Neural cell (in vitro differentiated cells): ENCODE measurements around the gene DCDC1. TPM values are rescaled to one million over a fixed set of nuclear protein-coding genes. Genes with fewer than 3 reads are reported as not detected.

Experiments
- H2AFZ ChIP-seq: fragments of 200-600, 300-800 bp; sonication (generic), shearing (Covaris generic); 2 replicates; pipeline ENCODE4 v1.6.0; 2014; ENCODE audit warnings: low read depth, mild to moderate bottlenecking, antibody characterized with exemption, low read length, moderate library complexity
- H3F3A ChIP-seq: fragments of 200-600 bp; shearing (Covaris generic); 2 replicates; pipeline ENCODE4 v1.6.1; 2016; ENCODE audit warnings: mild to moderate bottlenecking, moderate library complexity, mixed read lengths, antibody characterized with exemption, low read length; ENCODE audit not compliant: insufficient read depth, poor library complexity, severe bottlenecking
- H3K27ac ChIP-seq: fragments of 200-600, 300-800 bp; sonication (generic), shearing (Covaris generic); 2 replicates; pipeline ENCODE4 v1.5.1; 2014; ENCODE audit warnings: mild to moderate bottlenecking, low read length, moderate library complexity
- H3K27me3 ChIP-seq: fragments of 300-800, 200-600 bp; sonication (generic), shearing (Covaris generic); 2 replicates; pipeline ENCODE4 v1.6.0; 2014; ENCODE audit warnings: mild to moderate bottlenecking, low read depth, low read length, moderate library complexity; ENCODE audit not compliant: insufficient read depth
- H3K36me3 ChIP-seq: fragments of 300-800, 200-600 bp; sonication (generic), shearing (Covaris generic); 2 replicates; pipeline ENCODE4 v1.5.1; 2014; ENCODE audit warnings: mild to moderate bottlenecking, antibody characterized with exemption, low read length, moderate library complexity; ENCODE audit not compliant: insufficient read depth
- H3K4me2 ChIP-seq: fragments of 300-800, 200-600 bp; sonication (generic), shearing (Covaris generic); 2 replicates; pipeline ENCODE4 v1.6.0; 2014; ENCODE audit warnings: mild to moderate bottlenecking, low read length
- H3K4me3 ChIP-seq: fragments of 300-800, 200-600 bp; sonication (generic), shearing (Covaris generic); 2 replicates; pipeline ENCODE4 v1.5.1; 2014; ENCODE audit warnings: mild to moderate bottlenecking, low read length, moderate library complexity
- H3K79me2 ChIP-seq: fragments of 200-600 bp; shearing (Covaris generic); replicated peaks from 2 replicates; pipeline ENCODE4 v1.6.0; 2014; ENCODE audit warnings: mild to moderate bottlenecking, low read length, moderate library complexity; ENCODE audit not compliant: insufficient read depth
- H3K9ac ChIP-seq: fragments of 300-800, 200-600 bp; sonication (generic), shearing (Covaris generic); 2 replicates; pipeline ENCODE4 v1.6.1; 2016; ENCODE audit warnings: mild to moderate bottlenecking, low read length, mixed read lengths
- H3K9me2 ChIP-seq: fragments of 200-600 bp; shearing (Covaris generic); 2 replicates; pipeline ENCODE4 v1.6.1; 2016; ENCODE audit warnings: mild to moderate bottlenecking, low read length, mixed read lengths; ENCODE audit not compliant: insufficient read depth
- H3K9me3 ChIP-seq: fragments of 200-600, 300-800 bp; sonication (generic), shearing (Covaris generic); 2 replicates; pipeline ENCODE4 v1.6.1; 2016; ENCODE audit warnings: mild to moderate bottlenecking, mixed run types, low read length, moderate library complexity, mixed read lengths
- H4K20me1 ChIP-seq: fragments of 200-600 bp; shearing (Covaris generic); 2 replicates; pipeline ENCODE4 v1.6.1; 2016; ENCODE audit warnings: mild to moderate bottlenecking, mixed run types; ENCODE audit not compliant: insufficient read depth
- CTCF ChIP-seq: fragments of 450-650 bp; IDR thresholded peaks from 2 replicates; pipeline ENCODE4 v1.5.1; 2014; ENCODE audit warnings: antibody characterized with exemption, mild to moderate bottlenecking, moderate library complexity; ENCODE audit not compliant: poor library complexity, severe bottlenecking
- EP300 ChIP-seq: fragments of 450-650 bp; conservative IDR thresholded peaks from 2 replicates; pipeline ENCODE4 v1.6.1; 2014; ENCODE audit warnings: antibody characterized with exemption, mild to moderate bottlenecking, moderate library complexity; ENCODE audit not compliant: poor library complexity, severe bottlenecking
- EZH2 ChIP-seq: fragments of 200-600, 300-800 bp; shearing (Covaris generic), sonication (generic); IDR thresholded peaks from 2 replicates; pipeline ENCODE4 v1.6.1; 2014; ENCODE audit warnings: antibody characterized with exemption, low read length, borderline replicate concordance, mild to moderate bottlenecking; ENCODE audit not compliant: insufficient read depth, poor library complexity, severe bottlenecking
- MXI1 ChIP-seq: fragments of 450-650 bp; conservative IDR thresholded peaks from 2 replicates; pipeline ENCODE4 v1.6.1; 2014; ENCODE audit warnings: antibody characterized with exemption, mild to moderate bottlenecking; ENCODE audit not compliant: poor library complexity, severe bottlenecking
- POLR2AphosphoS5 ChIP-seq: IDR thresholded peaks from 2 replicates; pipeline ENCODE4 v1.6.1; 2012
- RAD21 ChIP-seq: fragments of 450-650 bp; conservative IDR thresholded peaks from 2 replicates; pipeline ENCODE4 v1.6.1; 2014; ENCODE audit warnings: antibody characterized with exemption, mild to moderate bottlenecking, moderate library complexity
- REST ChIP-seq: IDR thresholded peaks from 2 replicates; pipeline ENCODE4 v1.6.1; 2012; ENCODE audit warnings: borderline replicate concordance
- SMC3 ChIP-seq: fragments of 450-650 bp; conservative IDR thresholded peaks from 2 replicates; pipeline ENCODE4 v1.6.1; 2014; ENCODE audit warnings: antibody characterized with exemption, mild to moderate bottlenecking, moderate library complexity; ENCODE audit not compliant: poor library complexity
- TAF1 ChIP-seq: IDR thresholded peaks from 2 replicates; pipeline ENCODE4 v1.6.1; 2012; ENCODE audit warnings: low read depth
- polyA plus RNA-seq: library from polyadenylated mRNA; depleted of rRNA; stranded (reverse); fragments of >200 nt; gene quantifications from 2 replicates; pipeline ENCODE4 v1.2.3, GENCODE V29; 2014

DCDC1 gene
- polyA plus RNA-seq, 1 donor from 2014 or later, result 5.0 TPM

- TF ChIP-seq EZH2 (no peak), EP300 (no peak), TAF1 (no peak), CTCF (no peak), SMC3 (no peak), POLR2AphosphoS5 (no peak), MXI1 (no peak), RAD21 (no peak), REST (no peak)
- no peaks in the 10 kb centered on the region for H3K36me3 ChIP-seq
- no peak overlapping the region for H3K4me3 ChIP-seq
- H3K9me2 ChIP-seq, result no peaks in the 10 kb centered on the region
- H3F3A ChIP-seq, result no peaks in the 10 kb centered on the region
- H3K9ac ChIP-seq, result no peak overlapping the region
- H3K79me2 ChIP-seq, result no peaks in the 10 kb centered on the region
- H2AFZ ChIP-seq, result no peak overlapping the region
- H3K9me3 ChIP-seq, result peaks cover 4% of the 10 kb centered on the region
- H3K27ac ChIP-seq, result no peak overlapping the region
- H3K4me2 ChIP-seq, result no peak overlapping the region
- no peaks in the 10 kb centered on the region for H3K27me3 ChIP-seq
- H4K20me1 ChIP-seq, result no peaks in the 10 kb centered on the region
Observed at GRCh38 chr11:31173926-31174680, 195.4 kb downstream of the DCDC1 start.

- TF ChIP-seq EP300 (peak; percentile 84), SMC3 (no peak), CTCF (peak; percentile 49), EZH2 (no peak), REST (peak; percentile 81), MXI1 (no peak), RAD21 (no peak), TAF1 (no peak), POLR2AphosphoS5 (peak; percentile 84)
- Histone ChIP-seq H2AFZ (no peak overlapping the region), H3F3A (peaks cover 7% of the 10 kb centered on the region), H3K9me2 (no peaks in the 10 kb centered on the region), H4K20me1 (no peaks in the 10 kb centered on the region), H3K36me3 (no peaks in the 10 kb centered on the region), H3K79me2 (no peaks in the 10 kb centered on the region), H3K27me3 (no peaks in the 10 kb centered on the region), H3K4me3 (peak overlapping the region; percentile 24), H3K9me3 (no peaks in the 10 kb centered on the region), H3K27ac (peak overlapping the region; percentile 61), H3K9ac (no peak overlapping the region), H3K4me2 (peak overlapping the region; percentile 45)
Observed at GRCh38 chr11:31160504-31161422, 208.8 kb downstream of the DCDC1 start.
